ENCODE measurements around the gene MXD1. TPM values are rescaled to one million over a fixed set of nuclear protein-coding genes. Genes with fewer than 3 reads are reported as not detected.
"Not testable (repeated sequence)": the region's sequence is repeated elsewhere in the genome, so short reads cannot be mapped to it uniquely, and the experiment has no call there.

MXD1 gene
- total RNA-seq, 1 donor from 2014 or later, result 3.3 TPM

GRCh38 chr2:69893684-69894551, 21.0 kb upstream of the MXD1 start, which contains the start of gene SNRNP27:
Gene SNRNP27 (plus strand): TSS chr2:69893956. CDS start chr2:69893985, 29 bp downstream.
- Mint-ChIP-seq H3K27ac (ENCODE audit: unreplicated experiment) (peak within 1 kb of the TSS; percentile 97), H3K4me3 (ENCODE audit: unreplicated experiment) (peak within 1 kb of the TSS; percentile 96), H3K4me1 (ENCODE audit: unreplicated experiment) (peaks cover 4% of the 10 kb centered on the region), H3K36me3 (ENCODE audit: low read depth, unreplicated experiment) (peaks cover 8% of the 10 kb centered on the region), H3K27me3 (ENCODE audit: unreplicated experiment) (peaks cover 1% of the 10 kb centered on the region), H3K9me3 (ENCODE audit: unreplicated experiment) (no peaks in the 10 kb centered on the region)
- no peak for TF ChIP-seq CTCF (IDR thresholded peaks at IDR 0.05; ENCODE audit: unreplicated experiment)
- DNase-seq (ENCODE audit: low spot score), result peak; percentile 65

- DNase-seq (ENCODE audit: low spot score); H3K36me3 Mint-ChIP-seq (ENCODE audit: low read depth, unreplicated experiment); H3K4me1 Mint-ChIP-seq (ENCODE audit: unreplicated experiment); H3K27me3 Mint-ChIP-seq (ENCODE audit: unreplicated experiment); H3K9me3 Mint-ChIP-seq (ENCODE audit: unreplicated experiment): not testable (repeated sequence)
- H3K4me3 Mint-ChIP-seq (ENCODE audit: unreplicated experiment), result peak overlapping the region; percentile 44
- H3K27ac Mint-ChIP-seq (ENCODE audit: unreplicated experiment), result peak overlapping the region; percentile 9
Measured at GRCh38 chr2:69894737-69895136, 20.2 kb upstream of the MXD1 start.

GRCh38 chr2:69902213-69902922, 12.5 kb upstream of the MXD1 start:
- H3K27ac Mint-ChIP-seq (ENCODE audit: unreplicated experiment), result no peak overlapping the region
- peaks cover 22% of the 10 kb centered on the region for H3K4me1 Mint-ChIP-seq (ENCODE audit: unreplicated experiment)
- H3K4me3 Mint-ChIP-seq (ENCODE audit: unreplicated experiment), result no peak overlapping the region
- H3K9me3 Mint-ChIP-seq (ENCODE audit: unreplicated experiment), result no peaks in the 10 kb centered on the region
- H3K27me3 Mint-ChIP-seq (ENCODE audit: unreplicated experiment), result peaks cover 1% of the 10 kb centered on the region
- DNase-seq (ENCODE audit: low spot score), result no peak
- TF ChIP-seq CTCF (IDR thresholded peaks at IDR 0.05; ENCODE audit: unreplicated experiment), result no peak
- peaks cover 11% of the 10 kb centered on the region for H3K36me3 Mint-ChIP-seq (ENCODE audit: low read depth, unreplicated experiment)

- H3K9me3 Mint-ChIP-seq (ENCODE audit: unreplicated experiment), result no peaks in the 10 kb centered on the region
- no peak overlapping the region for H3K27ac Mint-ChIP-seq (ENCODE audit: unreplicated experiment)
- no peak for DNase-seq (ENCODE audit: low spot score)
- H3K4me1 Mint-ChIP-seq (ENCODE audit: unreplicated experiment), result peaks cover 11% of the 10 kb centered on the region
- no peak for TF ChIP-seq CTCF (IDR thresholded peaks at IDR 0.05; ENCODE audit: unreplicated experiment)
- no peak overlapping the region for H3K4me3 Mint-ChIP-seq (ENCODE audit: unreplicated experiment)
- H3K36me3 Mint-ChIP-seq (ENCODE audit: low read depth, unreplicated experiment), result peaks cover 6% of the 10 kb centered on the region
- no peaks in the 10 kb centered on the region for H3K27me3 Mint-ChIP-seq (ENCODE audit: unreplicated experiment)
Measured at GRCh38 chr2:69907216-69907615, 7.7 kb upstream of the MXD1 start.

GRCh38 chr2:69911985-69912563, 2.8 kb upstream of the MXD1 start:
- H3K4me1 Mint-ChIP-seq (ENCODE audit: unreplicated experiment), result no peaks in the 10 kb centered on the region
- peaks cover 6% of the 10 kb centered on the region for H3K36me3 Mint-ChIP-seq (ENCODE audit: low read depth, unreplicated experiment)
- H3K9me3 Mint-ChIP-seq (ENCODE audit: unreplicated experiment), result no peaks in the 10 kb centered on the region
- H3K27me3 Mint-ChIP-seq (ENCODE audit: unreplicated experiment), result peaks cover 6% of the 10 kb centered on the region
- H3K27ac Mint-ChIP-seq (ENCODE audit: unreplicated experiment), result no peak overlapping the region
- no peak for DNase-seq (ENCODE audit: low spot score)
- no peak overlapping the region for H3K4me3 Mint-ChIP-seq (ENCODE audit: unreplicated experiment)
- TF ChIP-seq CTCF (IDR thresholded peaks at IDR 0.05; ENCODE audit: unreplicated experiment), result peak; percentile 44

All from endothelial cell (in vitro differentiated cells).